LNCAP (cell line): ENCODE measurements around the gene ANXA6.

Source experiments
- TF ChIP-seq, protein P1 (sequence below): fragments of 450-650 bp; IDR thresholded peaks from 2 replicates; pipeline ENCODE4 v1.5.1; 2017; ENCODE audit warnings: mild to moderate bottlenecking

The ANXA6 gene

DNA sequence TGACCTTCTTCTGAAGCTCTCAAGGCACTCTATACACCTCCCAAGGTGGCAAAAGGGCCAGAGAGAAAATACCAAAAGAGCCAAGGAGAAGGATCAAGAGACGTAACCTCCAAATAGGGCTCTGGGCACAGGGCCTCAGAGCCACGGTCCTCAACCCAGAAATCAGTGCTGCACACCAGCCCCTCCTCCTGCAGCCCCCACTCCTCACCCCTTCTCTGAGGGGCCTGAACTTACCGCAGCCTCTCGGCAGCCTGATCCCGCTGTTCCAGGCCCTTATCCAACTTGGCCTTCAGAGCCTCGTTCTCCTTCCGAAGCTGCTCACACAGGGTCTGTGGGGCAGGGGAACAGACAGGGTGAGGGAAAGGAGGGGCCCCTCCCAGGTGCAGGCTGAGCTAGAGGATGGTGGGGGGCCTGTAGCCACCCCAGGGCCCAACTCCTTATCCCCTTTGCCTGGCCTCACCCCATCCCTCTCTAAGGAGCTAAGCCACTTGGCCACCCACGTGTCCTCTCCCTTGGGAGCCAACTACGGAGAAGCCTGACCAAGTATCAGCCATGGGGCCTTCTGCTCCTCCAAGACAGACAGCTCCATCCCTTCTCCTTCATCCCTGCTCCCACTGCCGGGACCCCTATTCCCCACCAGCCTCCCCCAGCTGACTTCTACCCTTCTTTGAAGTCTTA is 105.5 kb downstream of the ANXA6 start:
- TF ChIP-seq, protein P1, sequence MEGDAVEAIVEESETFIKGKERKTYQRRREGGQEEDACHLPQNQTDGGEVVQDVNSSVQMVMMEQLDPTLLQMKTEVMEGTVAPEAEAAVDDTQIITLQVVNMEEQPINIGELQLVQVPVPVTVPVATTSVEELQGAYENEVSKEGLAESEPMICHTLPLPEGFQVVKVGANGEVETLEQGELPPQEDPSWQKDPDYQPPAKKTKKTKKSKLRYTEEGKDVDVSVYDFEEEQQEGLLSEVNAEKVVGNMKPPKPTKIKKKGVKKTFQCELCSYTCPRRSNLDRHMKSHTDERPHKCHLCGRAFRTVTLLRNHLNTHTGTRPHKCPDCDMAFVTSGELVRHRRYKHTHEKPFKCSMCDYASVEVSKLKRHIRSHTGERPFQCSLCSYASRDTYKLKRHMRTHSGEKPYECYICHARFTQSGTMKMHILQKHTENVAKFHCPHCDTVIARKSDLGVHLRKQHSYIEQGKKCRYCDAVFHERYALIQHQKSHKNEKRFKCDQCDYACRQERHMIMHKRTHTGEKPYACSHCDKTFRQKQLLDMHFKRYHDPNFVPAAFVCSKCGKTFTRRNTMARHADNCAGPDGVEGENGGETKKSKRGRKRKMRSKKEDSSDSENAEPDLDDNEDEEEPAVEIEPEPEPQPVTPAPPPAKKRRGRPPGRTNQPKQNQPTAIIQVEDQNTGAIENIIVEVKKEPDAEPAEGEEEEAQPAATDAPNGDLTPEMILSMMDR: no peak

DNA sequence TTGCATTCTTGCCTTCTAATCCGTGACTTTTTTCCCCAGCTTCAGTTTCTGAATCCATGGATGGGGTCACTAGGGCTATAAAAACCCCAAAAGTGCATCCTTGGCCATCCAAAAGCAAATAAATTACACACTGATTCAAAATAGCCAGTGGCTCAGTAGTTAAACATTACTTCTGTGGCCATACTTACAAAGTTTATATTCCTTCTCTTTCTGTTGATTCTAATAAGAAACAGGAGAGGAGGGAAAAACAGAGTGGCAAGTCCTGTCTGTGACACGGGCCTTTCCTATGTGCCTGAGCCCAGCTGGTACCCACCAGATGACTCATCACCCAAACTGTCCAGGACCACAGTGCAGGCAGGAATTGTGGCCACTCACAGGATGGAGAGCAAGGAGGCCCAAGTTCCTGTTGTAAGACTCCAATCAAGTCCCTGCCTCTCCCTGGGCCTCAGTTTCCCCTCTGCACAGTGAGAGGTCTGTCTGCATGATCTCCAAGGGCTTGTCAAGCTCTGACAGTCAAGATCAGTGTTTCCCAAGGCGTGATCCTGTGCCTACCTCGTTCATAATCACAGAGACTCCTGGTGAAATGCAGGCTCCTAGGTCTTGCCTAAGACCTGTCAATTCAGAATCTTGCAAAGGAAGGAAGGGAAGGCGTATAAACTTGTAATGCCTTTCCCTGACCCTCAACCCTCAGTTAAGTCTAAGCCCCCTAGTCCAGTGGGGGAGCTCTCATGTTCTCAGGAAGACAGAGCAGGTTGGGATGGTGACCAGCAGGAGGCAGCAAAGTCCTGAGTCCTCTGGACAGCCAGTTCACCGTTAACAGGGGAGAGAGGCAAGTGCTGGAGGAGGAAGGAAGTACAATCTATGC is 106.3 kb downstream of the ANXA6 start:
- TF ChIP-seq, protein P1: peak; percentile 94
